Chondrocyte (in vitro differentiated cells): ENCODE results near the gene CABP7. TPM values are rescaled to one million over a fixed set of nuclear protein-coding genes. Genes with fewer than 3 reads are reported as not detected.
A peak's percentile ranks its signal among the peaks of the same experiment; 100 is the strongest.

ENCODE experiments used
- DNase-seq: peaks from one replicate; pipeline ENCODE4 v3.0.0; 2021; ENCODE audit warnings: mixed read lengths, low spot score
- H3K27ac Mint-ChIP-seq: one replicate; pipeline ENCODE4 v1.8.0; 2021; ENCODE audit warnings: mild to moderate bottlenecking, moderate library complexity, mixed read lengths; ENCODE audit not compliant: unreplicated experiment
- H3K27me3 Mint-ChIP-seq: 2 replicates; pipeline ENCODE4 v1.8.0; 2021; ENCODE audit warnings: low read depth, mixed read lengths
- H3K36me3 Mint-ChIP-seq: 2 replicates; pipeline ENCODE4 v1.8.0; 2021; ENCODE audit warnings: low read depth, mixed read lengths
- H3K4me1 Mint-ChIP-seq: 2 replicates; pipeline ENCODE4 v1.8.0; 2021; ENCODE audit warnings: low read depth, mild to moderate bottlenecking, mixed read lengths
- H3K4me3 Mint-ChIP-seq: one replicate; pipeline ENCODE4 v1.8.0; 2021; ENCODE audit warnings: mild to moderate bottlenecking, moderate library complexity, mixed read lengths; ENCODE audit not compliant: unreplicated experiment
- H3K9me3 Mint-ChIP-seq: 2 replicates; pipeline ENCODE4 v1.8.0; 2021; ENCODE audit warnings: low read depth, mixed read lengths
- CTCF ChIP-seq: fragments of 200-600 bp; sonication (generic); IDR thresholded peaks from 2 replicates; pipeline ENCODE4 v1.5.0; 2021; ENCODE audit warnings: antibody characterized with exemption, mild to moderate bottlenecking, moderate library complexity
- total RNA-seq: library from RNA; stranded (reverse); gene quantifications from 3 replicates; pipeline ENCODE4 v1.2.1, GENCODE V29; 2021

Gene CABP7
- total RNA-seq, 1 donor from 2014 or later = not detected

DNA sequence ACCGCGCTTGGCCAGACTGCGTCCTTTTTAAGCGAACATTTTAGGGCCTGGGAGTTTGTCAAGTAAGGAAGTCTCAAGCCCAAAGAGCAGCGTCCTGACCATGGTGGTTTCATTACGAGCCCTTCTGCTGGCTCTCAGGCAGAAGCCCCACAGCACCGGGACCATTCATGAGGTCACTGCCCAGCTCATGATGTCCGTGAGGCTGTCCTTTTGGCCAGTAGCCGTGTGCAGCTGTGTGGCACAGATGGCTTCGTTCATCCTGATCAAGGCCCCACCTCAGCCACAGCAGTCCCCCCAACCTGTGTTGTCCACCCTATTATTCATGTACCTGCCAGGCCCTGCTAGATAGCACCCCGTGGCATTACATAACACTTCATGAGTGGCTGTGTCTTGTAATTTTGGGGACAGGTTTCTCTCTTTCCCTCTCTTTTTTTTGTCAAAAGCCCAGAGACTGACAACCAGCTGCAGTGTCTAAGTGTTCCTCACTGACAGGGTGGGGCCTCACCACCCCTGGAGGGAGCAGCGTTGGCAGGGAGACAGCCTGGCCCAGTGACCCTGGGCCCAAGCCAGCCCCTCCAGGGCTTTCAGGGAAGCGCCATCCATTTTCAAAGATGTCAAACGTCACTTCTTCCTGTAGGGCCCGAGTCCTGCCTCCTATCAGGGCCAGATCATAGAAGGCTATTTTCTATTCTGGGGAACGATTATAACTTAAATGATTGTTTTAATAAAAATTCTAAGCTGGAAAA, 21.8 kb upstream of the CABP7 start:
- H3K27ac Mint-ChIP-seq = no peak overlapping the region
- DNase-seq = no peak
- peaks cover 16% of the 10 kb centered on the region for H3K36me3 Mint-ChIP-seq
- no peak for TF ChIP-seq CTCF
- no peaks in the 10 kb centered on the region for H3K9me3 Mint-ChIP-seq
- peaks cover 5% of the 10 kb centered on the region for H3K27me3 Mint-ChIP-seq
- no peaks in the 10 kb centered on the region for H3K4me1 Mint-ChIP-seq
- no peak overlapping the region for H3K4me3 Mint-ChIP-seq

- Mint-ChIP-seq H3K27me3 (peaks cover 8% of the 10 kb centered on the region), H3K4me1 (no peaks in the 10 kb centered on the region), H3K4me3 (no peak overlapping the region), H3K27ac (no peak overlapping the region), H3K36me3 (peaks cover 10% of the 10 kb centered on the region), H3K9me3 (no peaks in the 10 kb centered on the region)
- TF ChIP-seq CTCF = no peak
- DNase-seq = no peak
Observed at GRCh38 chr22:29700206-29700899, 19.4 kb upstream of the CABP7 start.

DNA sequence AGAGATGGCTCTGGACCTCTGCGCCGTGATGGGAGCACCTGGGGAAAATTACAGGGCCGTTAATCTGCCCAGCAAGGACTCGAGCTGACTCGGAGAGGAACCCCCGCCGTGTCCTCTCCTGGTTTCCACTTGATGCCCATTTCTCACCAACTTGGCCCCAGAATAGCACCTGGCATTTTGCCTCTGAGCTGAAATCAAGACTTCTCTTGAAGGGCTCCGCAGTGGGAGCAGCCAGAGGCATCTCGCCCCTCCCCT, 19.0 kb upstream of the CABP7 start:
- TF ChIP-seq CTCF = no peak
- no peak overlapping the region for H3K27ac Mint-ChIP-seq
- no peak for DNase-seq
- H3K9me3 Mint-ChIP-seq = no peaks in the 10 kb centered on the region
- peaks cover 8% of the 10 kb centered on the region for H3K27me3 Mint-ChIP-seq
- H3K4me1 Mint-ChIP-seq = no peaks in the 10 kb centered on the region
- peaks cover 6% of the 10 kb centered on the region for H3K36me3 Mint-ChIP-seq
- H3K4me3 Mint-ChIP-seq = no peak overlapping the region

DNA sequence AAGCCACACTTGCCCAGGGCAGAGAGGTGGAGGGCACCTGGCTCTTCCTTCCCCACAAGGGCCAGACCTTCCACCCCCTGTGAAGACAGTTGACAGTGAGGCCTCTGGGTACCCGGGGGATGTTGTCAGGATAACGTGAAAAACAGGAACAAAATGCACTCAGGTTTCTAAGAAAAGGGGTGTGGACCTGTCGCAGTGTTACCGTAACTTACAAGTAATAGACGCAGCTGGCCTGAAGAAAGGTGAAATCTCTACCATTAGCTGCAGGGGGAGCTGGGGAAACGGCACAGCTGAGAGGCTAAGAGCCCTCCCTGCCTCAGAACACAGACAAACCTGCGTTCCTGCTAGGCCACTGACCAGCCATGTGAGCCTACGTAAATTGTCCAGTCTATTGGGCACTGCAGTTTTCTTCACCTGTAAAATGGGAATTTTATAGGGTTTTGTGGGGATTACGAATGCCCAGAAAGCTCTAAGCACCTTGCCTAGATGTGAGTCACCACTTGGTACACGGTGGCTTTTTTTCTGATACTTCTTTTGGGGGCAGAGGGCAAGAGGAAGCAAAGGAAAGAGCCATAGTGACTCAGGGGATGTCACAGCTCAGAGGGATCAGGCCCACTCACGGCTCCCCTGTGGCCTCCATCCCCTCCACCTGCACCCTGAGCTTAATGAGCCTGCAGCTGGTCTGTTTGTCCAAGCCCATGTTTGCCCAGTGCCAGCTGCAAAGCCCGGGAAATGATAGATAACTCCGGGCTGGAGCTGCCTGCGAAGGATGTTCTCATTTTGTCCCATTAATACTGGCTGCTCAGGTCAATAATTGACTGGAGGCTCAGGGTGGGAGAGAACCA, 18.4 kb upstream of the CABP7 start:
- peaks cover 8% of the 10 kb centered on the region for H3K27me3 Mint-ChIP-seq
- DNase-seq = no peak
- peak; percentile 47 for TF ChIP-seq CTCF
- H3K4me1 Mint-ChIP-seq = no peaks in the 10 kb centered on the region
- no peaks in the 10 kb centered on the region for H3K9me3 Mint-ChIP-seq
- H3K4me3 Mint-ChIP-seq = no peak overlapping the region
- H3K36me3 Mint-ChIP-seq = peaks cover 4% of the 10 kb centered on the region
- no peak overlapping the region for H3K27ac Mint-ChIP-seq
